RWPE2 (cell line): ENCODE results near the gene LTBP4.
"Not testable (repeated sequence)": the region's sequence is repeated elsewhere in the genome, so short reads cannot be mapped to it uniquely, and the experiment has no call there.

Experiments
- ATAC-seq: fragments of 200-7000 bp; cut with Tn5 transposase; 3 replicates; pipeline ENCODE4 v1.9.1; 2021; ENCODE audit warnings: low read depth
- DNase-seq: peaks from one replicate; pipeline ENCODE4 v3.0.0-alpha.2; 2020; ENCODE audit warnings: low spot score
- H3K27ac ChIP-seq: fragments of 450-650 bp; 2 replicates; pipeline ENCODE4 v1.5.1; 2017; ENCODE audit warnings: mild to moderate bottlenecking; ENCODE audit not compliant: poor library complexity, severe bottlenecking
- H3K27me3 ChIP-seq: fragments of 250-450 bp; sonication (Bioruptor Pico); 2 replicates; pipeline ENCODE4 v1.5.1; 2021; ENCODE audit warnings: mild to moderate bottlenecking, moderate library complexity; ENCODE audit not compliant: insufficient read depth, poor library complexity, severe bottlenecking
- H3K36me3 ChIP-seq: fragments of 250-450 bp; sonication (Bioruptor Pico); 2 replicates; pipeline ENCODE4 v1.5.1; 2020; ENCODE audit warnings: low read depth, mild to moderate bottlenecking, moderate library complexity
- H3K4me1 ChIP-seq: fragments of 250-450 bp; sonication (Bioruptor Pico); 2 replicates; pipeline ENCODE4 v1.5.1; 2021; ENCODE audit warnings: mild to moderate bottlenecking, moderate library complexity; ENCODE audit not compliant: insufficient read depth, poor library complexity, severe bottlenecking
- H3K4me3 ChIP-seq: fragments of 250-450 bp; sonication (Bioruptor Pico); 2 replicates; pipeline ENCODE4 v1.5.1; 2021; ENCODE audit warnings: mild to moderate bottlenecking, moderate library complexity; ENCODE audit not compliant: severe bottlenecking
- H3K9me3 ChIP-seq: fragments of 250-450 bp; sonication (Bioruptor Pico); 2 replicates; pipeline ENCODE4 v1.5.1; 2021; ENCODE audit warnings: mild to moderate bottlenecking, moderate library complexity; ENCODE audit not compliant: severe bottlenecking
- TF ChIP-seq, protein P1 (sequence below): fragments of 450-650 bp; IDR thresholded peaks from one replicate; pipeline ENCODE4 v1.5.1; 2017; ENCODE audit warnings: mild to moderate bottlenecking, moderate library complexity; ENCODE audit not compliant: poor library complexity, severe bottlenecking

LTBP4 gene

DNA sequence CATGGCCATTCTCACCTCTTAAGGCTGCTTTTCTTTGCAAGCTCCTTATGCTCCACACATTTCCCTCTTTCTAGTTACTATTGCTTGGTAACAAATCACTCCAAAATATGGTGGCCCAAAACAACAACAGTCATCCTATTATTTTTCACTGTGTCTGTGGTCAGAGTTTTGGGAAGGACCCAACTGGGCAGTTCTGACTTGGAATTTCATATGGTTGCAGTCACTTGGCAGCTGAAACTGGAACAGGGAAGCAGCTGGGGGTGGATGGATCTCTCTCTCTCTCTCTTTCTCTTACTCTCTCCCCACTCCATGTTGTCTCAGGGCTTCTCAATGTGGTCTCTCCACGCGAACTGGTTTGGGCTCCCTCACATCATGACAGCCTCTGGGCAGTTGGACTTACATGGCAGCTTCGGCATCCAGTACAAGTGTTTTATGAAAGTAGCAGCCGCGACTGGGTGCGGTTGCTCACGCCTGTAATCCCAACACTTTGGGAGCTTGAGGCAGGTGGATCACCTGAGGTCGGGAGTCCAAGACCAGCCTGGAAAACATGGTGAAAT is 49.7 kb downstream of the LTBP4 start:
- no peaks in the 10 kb centered on the region for H3K27me3 ChIP-seq
- H3K27ac ChIP-seq, result no peak overlapping the region
- no peak overlapping the region for H3K4me3 ChIP-seq
- H3K9me3 ChIP-seq, result no peaks in the 10 kb centered on the region
- DNase-seq (no peak), ATAC-seq (no peak)
- H3K4me1 ChIP-seq, result peaks cover 4% of the 10 kb centered on the region
- H3K36me3 ChIP-seq, result no peaks in the 10 kb centered on the region
- TF ChIP-seq, protein P1, sequence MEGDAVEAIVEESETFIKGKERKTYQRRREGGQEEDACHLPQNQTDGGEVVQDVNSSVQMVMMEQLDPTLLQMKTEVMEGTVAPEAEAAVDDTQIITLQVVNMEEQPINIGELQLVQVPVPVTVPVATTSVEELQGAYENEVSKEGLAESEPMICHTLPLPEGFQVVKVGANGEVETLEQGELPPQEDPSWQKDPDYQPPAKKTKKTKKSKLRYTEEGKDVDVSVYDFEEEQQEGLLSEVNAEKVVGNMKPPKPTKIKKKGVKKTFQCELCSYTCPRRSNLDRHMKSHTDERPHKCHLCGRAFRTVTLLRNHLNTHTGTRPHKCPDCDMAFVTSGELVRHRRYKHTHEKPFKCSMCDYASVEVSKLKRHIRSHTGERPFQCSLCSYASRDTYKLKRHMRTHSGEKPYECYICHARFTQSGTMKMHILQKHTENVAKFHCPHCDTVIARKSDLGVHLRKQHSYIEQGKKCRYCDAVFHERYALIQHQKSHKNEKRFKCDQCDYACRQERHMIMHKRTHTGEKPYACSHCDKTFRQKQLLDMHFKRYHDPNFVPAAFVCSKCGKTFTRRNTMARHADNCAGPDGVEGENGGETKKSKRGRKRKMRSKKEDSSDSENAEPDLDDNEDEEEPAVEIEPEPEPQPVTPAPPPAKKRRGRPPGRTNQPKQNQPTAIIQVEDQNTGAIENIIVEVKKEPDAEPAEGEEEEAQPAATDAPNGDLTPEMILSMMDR, result no peak

DNA sequence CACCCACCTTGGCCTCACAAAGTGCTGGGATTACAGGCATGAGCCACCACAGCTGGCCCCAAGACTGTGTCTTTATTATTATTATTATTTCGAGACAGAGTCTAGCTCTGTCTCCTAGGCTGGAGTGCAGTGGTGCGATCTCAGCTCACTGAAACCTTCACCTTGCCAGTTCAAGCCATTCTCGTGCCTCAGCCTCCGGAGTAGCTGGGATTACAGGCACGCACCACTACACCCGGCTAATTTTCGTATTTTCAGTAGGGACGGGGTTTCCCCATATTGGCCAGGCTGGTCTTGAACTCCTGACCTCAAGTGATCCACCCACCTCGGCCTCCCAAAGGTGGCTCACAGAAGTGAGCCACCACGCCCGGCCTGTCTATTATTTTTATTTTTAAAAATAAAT is 51.1 kb downstream of the LTBP4 start:
- not testable (repeated sequence) for H3K4me3 ChIP-seq, H3K9me3 ChIP-seq, H3K27ac ChIP-seq, H3K27me3 ChIP-seq, H3K4me1 ChIP-seq, DNase-seq, ATAC-seq, H3K36me3 ChIP-seq

DNA sequence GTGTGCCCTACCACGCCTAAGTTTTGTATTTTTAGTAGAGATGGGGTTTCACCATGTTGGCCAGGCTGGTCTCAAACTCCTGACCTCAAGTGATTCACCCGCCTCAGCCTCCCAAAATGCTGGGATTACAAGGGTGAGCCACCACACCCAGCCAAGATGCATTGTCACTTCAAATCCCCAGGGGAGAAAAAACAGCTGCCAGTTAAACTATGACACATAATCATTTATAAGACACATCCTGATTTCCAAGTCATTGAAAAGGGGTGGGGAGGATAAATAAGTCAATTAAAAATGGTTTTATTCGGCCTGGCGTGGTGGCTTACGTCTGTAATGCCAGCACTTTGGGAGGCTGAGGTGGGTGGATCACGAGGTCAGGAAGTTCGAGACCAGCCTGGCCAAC is 54.5 kb downstream of the LTBP4 start:
- not testable (repeated sequence) for DNase-seq, H3K27me3 ChIP-seq, H3K36me3 ChIP-seq, H3K4me3 ChIP-seq, H3K27ac ChIP-seq, ATAC-seq, H3K9me3 ChIP-seq, H3K4me1 ChIP-seq

DNA sequence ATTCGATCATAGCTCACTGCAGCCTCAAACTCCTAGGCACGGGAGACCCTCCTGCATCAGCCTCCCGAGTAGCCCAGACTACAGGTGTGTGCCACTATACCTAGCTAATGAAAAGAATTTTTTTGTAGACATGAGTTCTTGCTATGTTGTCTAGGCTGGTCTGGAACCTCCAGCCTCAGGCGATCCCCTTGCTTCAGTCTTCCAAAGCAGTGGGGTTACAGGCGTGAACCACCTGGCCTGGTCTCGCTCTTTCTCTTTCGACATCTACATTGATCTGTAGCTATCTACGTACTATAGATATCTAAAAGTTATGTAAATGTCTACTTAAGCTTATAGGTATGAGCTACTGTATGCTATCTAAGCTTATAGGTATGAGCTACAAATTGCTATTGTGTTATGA is 56.9 kb downstream of the LTBP4 start:
- TF ChIP-seq, protein P1, result no peak
- H3K27ac ChIP-seq, result no peak overlapping the region
- H3K9me3 ChIP-seq, result no peaks in the 10 kb centered on the region
- ATAC-seq, result no peak
- no peaks in the 10 kb centered on the region for H3K27me3 ChIP-seq
- no peaks in the 10 kb centered on the region for H3K36me3 ChIP-seq
- DNase-seq, result no peak
- no peak overlapping the region for H3K4me3 ChIP-seq
- no peaks in the 10 kb centered on the region for H3K4me1 ChIP-seq

DNA sequence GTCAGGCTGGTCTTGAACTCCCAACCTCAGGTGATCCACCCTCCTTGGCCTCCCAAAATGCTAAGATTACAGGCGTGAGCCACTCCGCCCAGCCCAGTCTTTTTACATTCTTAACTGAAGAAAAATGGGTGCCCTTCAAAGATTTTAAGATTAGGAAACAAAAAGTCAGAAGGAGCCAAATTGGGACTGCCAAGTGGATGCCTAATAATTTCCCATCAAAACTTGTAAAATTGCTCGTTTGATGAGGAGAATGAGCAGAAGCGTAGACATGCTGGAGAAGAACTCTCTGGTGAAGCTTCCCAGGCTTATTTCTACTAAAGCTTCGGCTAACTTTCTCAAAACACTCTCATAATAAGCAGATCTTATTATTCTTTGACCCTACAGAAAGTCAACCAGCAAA is 57.9 kb downstream of the LTBP4 start:
- ATAC-seq, result no peak
- no peaks in the 10 kb centered on the region for H3K36me3 ChIP-seq
- H3K4me3 ChIP-seq, result no peak overlapping the region
- H3K27me3 ChIP-seq, result no peaks in the 10 kb centered on the region
- no peak overlapping the region for H3K27ac ChIP-seq
- H3K9me3 ChIP-seq, result no peaks in the 10 kb centered on the region
- H3K4me1 ChIP-seq, result no peaks in the 10 kb centered on the region
- no peak for DNase-seq
- TF ChIP-seq, protein P1, result no peak

DNA sequence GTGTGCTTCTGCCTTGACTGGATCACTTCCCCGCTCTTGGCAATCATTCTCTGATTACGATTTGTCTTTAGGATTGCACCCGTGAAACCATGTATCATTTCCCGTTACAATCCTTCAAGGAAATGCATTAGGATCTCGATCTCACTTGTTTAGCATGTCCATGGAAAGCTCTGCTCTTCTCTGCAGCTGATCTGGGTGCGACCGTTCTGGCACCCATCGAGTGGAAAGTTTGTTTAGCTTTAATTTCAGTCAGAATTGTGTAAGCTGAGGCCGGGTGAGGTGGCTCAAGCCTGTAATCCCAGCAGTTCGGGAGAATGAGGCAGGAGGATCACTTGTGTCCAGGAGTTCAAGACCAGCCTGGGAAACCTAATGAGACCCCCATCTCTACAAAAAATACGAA is 58.4 kb downstream of the LTBP4 start:
- H3K36me3 ChIP-seq, result no peaks in the 10 kb centered on the region
- no peak overlapping the region for H3K4me3 ChIP-seq
- DNase-seq (no peak), ATAC-seq (no peak)
- H3K27me3 ChIP-seq, result no peaks in the 10 kb centered on the region
- no peak overlapping the region for H3K27ac ChIP-seq
- H3K9me3 ChIP-seq, result no peaks in the 10 kb centered on the region
- H3K4me1 ChIP-seq, result no peaks in the 10 kb centered on the region
- TF ChIP-seq, protein P1, result no peak
